HepG2 (cell line): ENCODE data around the gene PDPR. TPM values are rescaled to one million over a fixed set of nuclear protein-coding genes. Genes with fewer than 3 reads are reported as not detected.
A peak's percentile ranks its signal among the peaks of the same experiment; 100 is the strongest.

Source experiments
- AGO1 ChIP-seq: fragments of 200-400 bp; formaldehyde crosslinking; IDR thresholded peaks from 2 replicates; pipeline ENCODE4 v1.6.1; 2017; ENCODE audit warnings: mild to moderate bottlenecking, low read depth, low read length, moderate library complexity; ENCODE audit not compliant: poor library complexity, severe bottlenecking
- ARID3A ChIP-seq: IDR thresholded peaks from 2 replicates; pipeline ENCODE4 v1.6.1; 2012; ENCODE audit warnings: low read depth, low read length, improper control_type of control experiment
- EEA1 ChIP-seq: sonication (generic); formaldehyde crosslinking; IDR thresholded peaks from 2 replicates; pipeline ENCODE4 v1.5.1; 2020; ENCODE audit warnings: mild to moderate bottlenecking, missing genetic modification reagents, borderline replicate concordance
- HBP1 ChIP-seq: IDR thresholded peaks from 2 replicates; pipeline ENCODE4 v1.6.1; 2016; ENCODE audit warnings: low read depth, control low read depth
- HIVEP1 ChIP-seq: sonication (generic); formaldehyde crosslinking; IDR thresholded peaks from 2 replicates; pipeline ENCODE4 v1.4.0; 2020; ENCODE audit warnings: mild to moderate bottlenecking, missing genetic modification reagents
- NFIB ChIP-seq: sonication (generic); formaldehyde crosslinking; IDR thresholded peaks from 2 replicates; pipeline ENCODE4 v1.9.0; 2021; ENCODE audit warnings: missing genetic modification reagents, mild to moderate bottlenecking, borderline replicate concordance
- POGK ChIP-seq: sonication (generic); formaldehyde crosslinking; conservative IDR thresholded peaks from 2 replicates; pipeline ENCODE4 v1.8.0; 2022; ENCODE audit warnings: mild to moderate bottlenecking, moderate library complexity, missing genetic modification reagents
- TRAFD1 ChIP-seq: sonication (generic); formaldehyde crosslinking; IDR thresholded peaks from 2 replicates; pipeline ENCODE4 v1.5.1; 2020; ENCODE audit warnings: missing genetic modification reagents, mild to moderate bottlenecking, borderline replicate concordance
- ZNF333 ChIP-seq: sonication (generic); formaldehyde crosslinking; IDR thresholded peaks from 2 replicates; pipeline ENCODE4 v1.4.0; 2020; ENCODE audit warnings: mild to moderate bottlenecking, missing genetic modification reagents, borderline replicate concordance
- ZNF687 ChIP-seq: sonication (generic); formaldehyde crosslinking; IDR thresholded peaks from 2 replicates; pipeline ENCODE4 v1.5.1; 2020; ENCODE audit warnings: mild to moderate bottlenecking, missing genetic modification reagents, moderate library complexity
- ZNF75D ChIP-seq: sonication (generic); formaldehyde crosslinking; IDR thresholded peaks from 2 replicates; pipeline ENCODE4 v1.8.1; 2023; ENCODE audit warnings: missing genetic modification reagents, mild to moderate bottlenecking, borderline replicate concordance
- ZNF768 ChIP-seq: sonication (generic); formaldehyde crosslinking; IDR thresholded peaks from 2 replicates; pipeline ENCODE4 v1.4.0; 2020; ENCODE audit warnings: missing genetic modification reagents
- polyA plus RNA-seq, 8 experiments: library from polyadenylated mRNA; depleted of rRNA in 3 of 8; stranded (reverse) in 7 of 8; unstranded in 1 of 8; fragments of >200 nt; fragmentation: Illumina TruSeq in 4 of 8; extraction: Trizol in 4 of 8; gene quantifications; 2 replicates each; pipeline versions ENCODE4 v1.2.1 to v1.2.3, GENCODE V29; 2011 to 2016; ENCODE audit warnings: low read depth in 4 of 8, missing spikeins in 1 of 8, mixed read lengths in 1 of 8; ENCODE audit not compliant: insufficient read depth in 1 of 8
- total RNA-seq, 5 experiments: library from RNA; depleted of rRNA; stranded (reverse); fragments of >200 nt; fragmentation: Illumina TruSeq; extraction: Trizol; gene quantifications; 2 replicates each; pipeline ENCODE4 v1.2.3, GENCODE V29; 2016; ENCODE audit warnings: low read depth in 1 of 5

The PDPR gene
- total and polyA plus RNA-seq, 2 of the 13 experiments (the other 11 are each of a cell fraction or from before 2014, with no cell fraction given): 19.5 to 29.9 TPM

GRCh38 chr16:70157105-70157476, 43.0 kb downstream of the PDPR start (continued):
- TF ChIP-seq ARID3A: 0 out of 2 replicates have a peak, but pooled peaks have one; percentile 26
- peak; percentile 73; the same call in 1 of the 2 replicates for TF ChIP-seq EEA1 (CRISPR knock-in tag)
- peak; percentile 74; the same call in 1 of the 2 replicates for TF ChIP-seq ZNF687 (CRISPR knock-in tag)
- TF ChIP-seq TRAFD1 (CRISPR knock-in tag): peak; percentile 27; the same call in 1 of the 2 replicates
- TF ChIP-seq ZNF75D (CRISPR knock-in tag): no peak
- 0 out of 2 replicates have a peak, but pooled peaks have one; percentile 11 for TF ChIP-seq HIVEP1 (CRISPR knock-in tag)
- TF ChIP-seq AGO1: peak; percentile 2
- TF ChIP-seq ZNF768 (CRISPR knock-in tag): peak; percentile 61; the same call in 1 of the 2 replicates
- TF ChIP-seq HBP1: 0 out of 2 replicates have a peak, but pooled peaks have one; percentile 18
- no peak for TF ChIP-seq ZNF333 (CRISPR knock-in tag)
- TF ChIP-seq POGK (CRISPR knock-in tag): 0 out of 2 replicates have a peak, but pooled peaks have one; percentile 5
- peak; percentile 3; the same call in 1 of the 2 replicates for TF ChIP-seq NFIB (CRISPR knock-in tag)
